K562 (cell line): ENCODE results near the gene PTPRM. TPM values are rescaled to one million over a fixed set of nuclear protein-coding genes. Genes with fewer than 3 reads are reported as not detected.

ENCODE experiments used
- ATAC-seq: fragments of 200-7000 bp; cut with Tn5 transposase; 3 replicates; pipeline ENCODE4 v1.9.1; 2020; ENCODE audit warnings: moderate library complexity
- BruUV-seq: library from RNA; stranded (reverse); fragments of 400-500 nt; replicated peaks from 2 replicates; lab custom pipeline; 2021; lab: Mats Ljungman, UMichigan
- CTCF ChIA-PET: fragments of 300-600 bp; formaldehyde crosslinking; extraction: SDS; loops from one replicate; lab custom pipeline; 2021; ENCODE audit warnings: low intra/inter-chr PET ratio; lab: Yijun Ruan, JAX
- POLR2A ChIA-PET: fragments of 300-600, 350-650 bp; sonication (Branson Sonifier 250); formaldehyde crosslinking; extraction: SDS; loops from one replicate; lab custom pipeline; 2021; ENCODE audit warnings: antibody characterized with exemption, inconsistent platforms; lab: Yijun Ruan, JAX
- DNase-seq, 4 experiments: peaks; one replicate each; pipeline versions ENCODE4 v3.0.0 to v3.0.0-alpha.2; 2011 to 2018; ENCODE audit warnings: low spot score in 3 of 4, mixed read lengths in 3 of 4; ENCODE audit errors: extremely low read depth in 1 of 4
- FAIRE-seq: peaks from 2 replicates; lab custom pipeline; 2011; peaks lifted over from hg19 to GRCh38; lab: Jason Lieb, UNC
- H2AFZ ChIP-seq: 2 replicates; pipeline ENCODE4 v1.6.0; 2011; ENCODE audit warnings: low read depth, low read length, control low read depth, inconsistent platforms
- H3K27ac ChIP-seq: fragments of 200-600 bp; 3 replicates; pipeline ENCODE4 v1.8.0; 2011; ENCODE audit warnings: low read depth, mild to moderate bottlenecking, control low read depth, inconsistent platforms, low read length, moderate library complexity, mixed read lengths; ENCODE audit errors: extremely low read depth
- H3K27me3 ChIP-seq, 2 experiments: fragments of 300-600 bp in 1 of 2; 2 replicates in 1 of 2; 3 replicates in 1 of 2; pipeline versions ENCODE4 v1.6.0 to v1.8.0; 2011; ENCODE audit warnings: inconsistent platforms in 2 of 2, low read length in 2 of 2, mild to moderate bottlenecking in 1 of 2, mixed read lengths in 1 of 2, moderate library complexity in 1 of 2; ENCODE audit not compliant: control insufficient read depth in 2 of 2, insufficient read depth in 2 of 2
- H3K36me3 ChIP-seq: fragments of 300-600 bp; 3 replicates; pipeline ENCODE4 v1.8.0; 2011; ENCODE audit warnings: mild to moderate bottlenecking, low read length, inconsistent platforms; ENCODE audit not compliant: control insufficient read depth, insufficient read depth
- H3K4me1 ChIP-seq, 2 experiments: fragments of 200-600 bp in 1 of 2; replicated peaks in 1 of 2; 2 replicates in 1 of 2; 3 replicates in 1 of 2; pipeline versions ENCODE4 v1.5.1 to v1.8.0; 2011; ENCODE audit warnings: inconsistent platforms in 2 of 2, low read length in 2 of 2, mild to moderate bottlenecking in 1 of 2, mixed read lengths in 1 of 2, moderate library complexity in 1 of 2; ENCODE audit not compliant: control insufficient read depth in 2 of 2, insufficient read depth in 2 of 2
- H3K4me2 ChIP-seq: 2 replicates; pipeline ENCODE4 v1.6.1; 2011; ENCODE audit warnings: low read length, control low read depth, inconsistent platforms, mixed read lengths; ENCODE audit not compliant: insufficient read depth
- H3K4me3 ChIP-seq: fragments of 200-600 bp; sonication (generic), shearing (Covaris generic); 2 replicates; pipeline ENCODE4 v1.5.1; 2016; ENCODE audit warnings: control low read depth, inconsistent platforms
- H3K79me2 ChIP-seq: fragments of 200-600 bp; 3 replicates; pipeline ENCODE4 v1.8.0; 2011; ENCODE audit warnings: low read length, inconsistent platforms; ENCODE audit not compliant: control insufficient read depth, insufficient read depth
- H3K9ac ChIP-seq, 2 experiments: 2 replicates each; pipeline versions ENCODE4 v1.6.0 to v1.6.1; 2011; ENCODE audit warnings: low read depth in 2 of 2, low read length in 2 of 2, control low read depth in 1 of 2, inconsistent platforms in 1 of 2, mild to moderate bottlenecking in 1 of 2, mixed read lengths in 1 of 2; ENCODE audit not compliant: insufficient read depth in 1 of 2
- H3K9me1 ChIP-seq: one replicate; pipeline ENCODE4 v1.6.0; 2011; ENCODE audit warnings: inconsistent platforms, mild to moderate bottlenecking, low read length, moderate library complexity; ENCODE audit not compliant: control insufficient read depth, insufficient read depth
- H3K9me3 ChIP-seq: replicated peaks from 2 replicates; pipeline ENCODE4 v1.5.1; 2011; ENCODE audit warnings: low read depth, low read length, inconsistent platforms; ENCODE audit not compliant: control insufficient read depth, insufficient read depth
- H4K20me1 ChIP-seq: replicated peaks from 2 replicates; pipeline ENCODE4 v1.6.1; 2011; ENCODE audit warnings: low read length, inconsistent platforms, mixed read lengths; ENCODE audit not compliant: control insufficient read depth, insufficient read depth
- CHD7 ChIP-seq: fragments of 200-600 bp; sonication (generic); IDR thresholded peaks from one replicate; pipeline ENCODE4 v1.6.1; 2012; ENCODE audit warnings: mild to moderate bottlenecking, low read depth, low read length, inconsistent platforms
- IRF9 ChIP-seq: fragments of 450-650 bp; IDR thresholded peaks from 2 replicates; pipeline ENCODE4 v1.6.1; 2016; ENCODE audit warnings: missing biosample characterization, missing genetic modification characterization
- NR1H2 ChIP-seq: sonication (generic); formaldehyde crosslinking; IDR thresholded peaks from 2 replicates; pipeline ENCODE4 v1.4.0; 2020; ENCODE audit warnings: mild to moderate bottlenecking, missing genetic modification reagents
- PCBP2 ChIP-seq: fragments of 200-400 bp; formaldehyde crosslinking; IDR thresholded peaks from 2 replicates; pipeline ENCODE4 v1.6.1; 2018; ENCODE audit warnings: low read length, low read depth, mild to moderate bottlenecking, moderate library complexity; ENCODE audit not compliant: poor library complexity, severe bottlenecking
- ZBTB43 ChIP-seq: sonication (generic); formaldehyde crosslinking; IDR thresholded peaks from 2 replicates; pipeline ENCODE4 v1.8.0; 2023; ENCODE audit warnings: mild to moderate bottlenecking, missing genetic modification reagents
- WGBS: fragments of 100-300 bp; shearing (Covaris generic); methylation state at CpG from one replicate; pipeline ENCODE4 v1.1.6; 2016; ENCODE audit warnings: low coverage, mixed read lengths; ENCODE audit not compliant: insufficient coverage; ENCODE audit errors: missing lambda C conversion rate; 5-methylcytosine and 5-hydroxymethylcytosine counted together
- in situ Hi-C: fragments of 300-500 bp; cut with MboI; formaldehyde crosslinking; loops from 4 replicates; pipeline ENCODE4 v1.15.0; 2018; ENCODE audit warnings: inconsistent platforms, mixed read lengths
- intact Hi-C: fragments of 100-400 bp; cut with micrococcal nuclease; formaldehyde crosslinking; loops from 2 replicates; pipeline ENCODE4 v1.14.2; 2022
- polyA plus RNA-seq, 8 experiments: library from polyadenylated mRNA; depleted of rRNA in 4 of 8; stranded (reverse) in 5 of 8; unstranded in 3 of 8; fragments of >200 nt; fragmentation: Nextera tagmentation in 2 of 8; fragmentation: Illumina TruSeq in 1 of 8; extraction: Ambion mirVana in 2 of 8; extraction: Trizol in 1 of 8; gene quantifications; 2 replicates each; pipeline versions ENCODE4 v1.2.1 to v1.2.3, GENCODE V29; 2011 to 2014; ENCODE audit warnings: inconsistent platforms in 1 of 8, missing spikeins in 1 of 8
- total RNA-seq, 7 experiments: library from RNA; depleted of rRNA in 6 of 7; stranded (reverse); fragments of >200 nt in 6 of 7; fragmentation: Illumina TruSeq in 2 of 7; extraction: Trizol in 2 of 7; gene quantifications; 2 replicates each; pipeline versions ENCODE4 v1.2.1 to v1.2.3, GENCODE V29; 2011 to 2021; ENCODE audit warnings: low replicate concordance in 1 of 7

The PTPRM gene
- total and polyA plus RNA-seq, 9 of the 15 experiments (the other 6 are each of a cell fraction or from before 2014, with no cell fraction given) = 0.03 to 0.16 (median 0.08) TPM; not detected in 3

- 4% methylated on average over 15 of the region's 15 CpGs for WGBS
- DNase-seq (no peak), ATAC-seq (no peak)
Observed at GRCh38 chr18:8433323-8433722, 866.2 kb downstream of the PTPRM start.

More at GRCh38 chr18:8433323-8433722, 866.2 kb downstream of the PTPRM start:
- TF ChIP-seq ZBTB43 (no peak), CHD7 (no peak), IRF9 (tag) (no peak), PCBP2 (no peak), NR1H2 (CRISPR knock-in tag) (no peak)
- H3K9me1 ChIP-seq = no peaks in the 10 kb centered on the region
- no peaks in the 10 kb centered on the region for H3K9me3 ChIP-seq
- FAIRE-seq = no peak
- no peak overlapping the region for H3K9ac ChIP-seq
- peaks cover 34 to 71% of the 10 kb centered on the region in 2 experiments; a peak in 4 of 5 replicates for H3K27me3 ChIP-seq
- no peak overlapping the region for H3K27ac ChIP-seq
- H2AFZ ChIP-seq = no peak overlapping the region
- no peak overlapping the region for H3K4me2 ChIP-seq
- H3K4me3 ChIP-seq = no peak overlapping the region
- no peaks in the 10 kb centered on the region for H3K4me1 ChIP-seq
- intact Hi-C loops = no loop called here
- in situ Hi-C loops = no loop called here
- no peaks in the 10 kb centered on the region; the same call in 1 of the 2 replicates for H4K20me1 ChIP-seq
- CTCF ChIA-PET = no interaction called here
- no peaks in the 10 kb centered on the region for H3K36me3 ChIP-seq
- POLR2A ChIA-PET = interaction anchor here (0.5 to 0.6 kb wide), 2 partner anchors 20 to 1623 kb away, joined by 3 to 4 read pairs; no protein-coding TSS in a partner anchor
- no peaks in the 10 kb centered on the region for H3K79me2 ChIP-seq
- BruUV-seq = no TSS peak
